Measurements from ENCODE around the gene ONECUT1.

DNA sequence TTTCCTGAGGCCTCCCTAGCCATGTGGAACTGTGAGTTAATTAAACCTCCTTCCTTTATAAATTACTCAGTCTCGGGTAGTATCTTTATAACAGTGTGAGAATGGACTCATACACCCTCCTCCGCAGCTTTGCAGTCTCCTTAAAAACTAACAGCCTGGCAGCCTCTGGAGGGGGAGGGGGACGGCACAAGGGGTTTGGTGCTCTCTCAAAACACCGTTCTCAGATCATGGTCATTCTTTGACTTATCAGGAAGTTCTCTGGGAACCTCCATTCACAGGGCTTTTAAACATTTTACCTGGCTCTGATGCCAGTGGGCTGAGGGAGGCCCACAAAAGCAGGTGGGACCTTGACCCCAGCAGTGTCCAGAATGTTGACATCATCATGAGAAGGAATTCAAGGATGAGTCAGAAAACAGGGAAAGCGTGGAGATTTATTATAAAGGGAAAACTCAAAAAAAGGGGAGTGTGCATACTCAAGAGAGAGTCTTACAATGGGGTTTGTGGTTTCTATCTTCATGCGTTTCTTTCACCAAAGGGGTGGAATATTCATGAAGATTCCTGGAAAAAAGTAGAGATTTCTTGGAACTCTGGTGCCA, 43.9 kb downstream of the ONECUT1 start:
- TF ChIP-seq, protein P1, sequence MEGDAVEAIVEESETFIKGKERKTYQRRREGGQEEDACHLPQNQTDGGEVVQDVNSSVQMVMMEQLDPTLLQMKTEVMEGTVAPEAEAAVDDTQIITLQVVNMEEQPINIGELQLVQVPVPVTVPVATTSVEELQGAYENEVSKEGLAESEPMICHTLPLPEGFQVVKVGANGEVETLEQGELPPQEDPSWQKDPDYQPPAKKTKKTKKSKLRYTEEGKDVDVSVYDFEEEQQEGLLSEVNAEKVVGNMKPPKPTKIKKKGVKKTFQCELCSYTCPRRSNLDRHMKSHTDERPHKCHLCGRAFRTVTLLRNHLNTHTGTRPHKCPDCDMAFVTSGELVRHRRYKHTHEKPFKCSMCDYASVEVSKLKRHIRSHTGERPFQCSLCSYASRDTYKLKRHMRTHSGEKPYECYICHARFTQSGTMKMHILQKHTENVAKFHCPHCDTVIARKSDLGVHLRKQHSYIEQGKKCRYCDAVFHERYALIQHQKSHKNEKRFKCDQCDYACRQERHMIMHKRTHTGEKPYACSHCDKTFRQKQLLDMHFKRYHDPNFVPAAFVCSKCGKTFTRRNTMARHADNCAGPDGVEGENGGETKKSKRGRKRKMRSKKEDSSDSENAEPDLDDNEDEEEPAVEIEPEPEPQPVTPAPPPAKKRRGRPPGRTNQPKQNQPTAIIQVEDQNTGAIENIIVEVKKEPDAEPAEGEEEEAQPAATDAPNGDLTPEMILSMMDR (IDR thresholded peaks at IDR 0.05), result no peak
- TF ChIP-seq POLR2AphosphoS5 (IDR thresholded peaks at IDR 0.05), result no peak

Measured in esophagus muscularis mucosa (tissue), 3 donors.